NK-92 treated with Interleukin-12 subunit alpha and Interleukin-12 subunit beta, amount 100 ng/mL, for 24 hours (cell line): Measurements from ENCODE around the gene ATP6V0C.
A peak's percentile ranks its signal among the peaks of the same experiment; 100 is the strongest.
"Not testable (repeated sequence)": the region's sequence is repeated elsewhere in the genome, so short reads cannot be mapped to it uniquely, and the experiment has no call there.

Experiments used
- DNase-seq: peaks from one replicate; lab custom pipeline; 2025; lab: John Stamatoyannopoulos, UW

ATP6V0C gene

DNA sequence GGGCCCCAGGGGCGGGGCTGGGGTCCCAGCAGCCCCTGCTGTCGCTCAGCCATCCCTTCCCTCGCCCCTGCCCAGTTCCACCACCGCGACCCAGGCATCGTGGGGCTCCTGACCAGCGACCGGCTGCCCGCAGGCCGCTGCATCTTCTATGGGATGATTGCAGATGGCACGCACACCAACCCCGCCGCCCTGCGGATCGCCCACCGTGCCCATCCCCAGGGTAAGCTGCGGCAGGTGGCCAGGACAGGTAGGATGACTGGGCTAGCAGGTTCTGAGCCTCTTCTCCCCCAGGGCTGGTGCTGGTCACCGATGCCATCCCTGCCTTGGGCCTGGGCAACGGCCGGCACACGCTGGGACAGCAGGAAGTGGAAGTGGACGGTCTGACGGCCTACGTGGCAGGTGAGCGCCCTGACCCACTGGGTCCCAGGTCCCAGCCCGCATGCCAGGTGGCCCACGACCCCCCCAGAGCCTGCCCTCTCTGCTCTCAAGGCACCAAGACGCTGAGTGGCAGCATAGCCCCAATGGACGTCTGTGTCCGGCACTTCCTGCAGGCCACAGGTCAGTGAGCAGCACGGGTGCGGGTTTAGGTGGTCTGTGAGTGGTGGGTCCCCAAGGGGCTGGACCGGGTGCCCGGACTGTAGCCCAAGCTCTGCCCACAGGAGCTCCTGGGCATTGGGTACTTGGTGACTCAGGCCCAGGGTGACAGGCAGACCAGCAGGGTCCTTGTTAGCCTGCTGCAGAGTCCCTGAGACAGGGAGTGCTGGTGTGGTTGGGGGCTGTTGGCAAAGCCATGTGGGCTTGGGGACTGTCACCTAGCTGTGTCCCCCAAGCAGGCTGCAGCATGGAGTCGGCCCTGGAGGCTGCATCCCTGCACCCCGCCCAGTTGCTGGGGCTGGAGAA is 14.7 kb downstream of the ATP6V0C start:
- DNase-seq = no peak

DNA sequence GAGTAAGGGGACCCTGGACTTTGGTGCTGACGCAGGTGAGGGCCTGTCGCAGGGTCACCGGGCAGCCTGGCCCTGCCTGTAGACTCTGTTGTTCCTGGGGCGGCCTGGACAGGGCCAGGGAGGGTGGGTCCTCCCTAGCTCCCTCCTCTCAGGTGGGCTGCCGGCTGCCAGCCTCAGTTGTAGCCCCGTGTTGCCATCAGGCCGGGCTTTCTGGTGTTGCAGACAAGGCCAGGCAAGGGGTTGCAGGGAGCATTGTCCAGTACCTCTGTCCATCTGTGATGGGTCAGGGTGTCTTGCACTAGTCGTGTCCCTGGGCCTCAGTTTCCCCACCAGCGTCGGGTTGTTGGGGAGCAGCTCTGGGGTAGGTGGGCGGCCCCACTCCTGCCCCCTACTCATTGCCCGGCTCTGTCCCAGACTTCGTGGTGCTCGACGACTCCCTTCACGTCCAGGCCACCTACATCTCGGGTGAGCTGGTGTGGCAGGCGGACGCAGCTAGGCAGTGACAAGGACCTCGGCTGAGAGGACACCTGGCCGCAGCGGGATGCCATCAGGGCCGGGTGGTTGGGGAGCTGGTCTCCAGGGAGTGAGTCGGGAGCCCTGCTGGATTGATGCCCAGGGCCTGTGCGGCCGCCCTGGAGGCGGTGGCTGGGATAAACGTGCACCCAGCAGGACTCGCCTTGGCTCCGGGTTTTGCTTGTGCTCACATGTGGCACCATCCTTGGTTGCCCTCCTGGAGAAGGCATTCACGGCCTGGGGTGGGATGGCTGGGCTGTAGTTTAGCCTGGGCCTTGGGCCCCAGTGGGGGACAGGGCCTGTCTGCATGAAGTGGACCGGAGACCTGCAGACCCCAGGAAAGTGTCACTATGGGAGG is 15.5 kb downstream of the ATP6V0C start:
- no peak for DNase-seq

DNA sequence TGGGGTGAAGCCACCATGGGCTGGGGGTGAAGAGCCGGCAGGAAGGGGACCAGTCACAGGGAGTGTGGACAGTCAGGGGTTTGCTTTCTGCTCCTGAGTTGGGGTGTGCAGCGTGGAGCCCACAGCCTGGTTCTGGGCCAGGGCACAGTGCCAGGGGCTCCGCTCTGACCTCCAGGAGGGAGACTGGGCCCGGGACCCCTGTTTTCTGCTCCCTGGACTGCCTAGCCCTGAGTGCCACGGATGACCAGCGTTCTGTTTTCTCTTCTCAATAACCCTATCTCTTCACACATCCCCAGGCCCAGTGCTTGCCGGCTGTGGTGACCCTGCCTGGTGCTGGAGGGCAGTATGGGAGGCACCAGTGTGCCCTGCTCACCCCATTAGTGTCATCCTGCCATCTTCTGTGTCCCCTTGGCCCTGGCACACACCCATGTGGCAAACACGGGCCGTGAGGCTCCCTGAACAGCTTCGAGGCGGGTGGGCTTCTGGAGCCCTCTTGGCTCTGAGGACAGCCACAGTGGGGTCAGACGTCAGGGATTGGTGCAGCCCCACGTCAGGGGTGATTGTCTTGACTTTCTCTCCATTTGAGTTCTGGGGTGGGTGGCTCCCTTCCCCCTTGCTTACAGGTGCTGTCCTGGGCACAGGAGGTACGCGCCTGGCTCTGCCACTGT is 16.3 kb downstream of the ATP6V0C start:
- no peak for DNase-seq

DNA sequence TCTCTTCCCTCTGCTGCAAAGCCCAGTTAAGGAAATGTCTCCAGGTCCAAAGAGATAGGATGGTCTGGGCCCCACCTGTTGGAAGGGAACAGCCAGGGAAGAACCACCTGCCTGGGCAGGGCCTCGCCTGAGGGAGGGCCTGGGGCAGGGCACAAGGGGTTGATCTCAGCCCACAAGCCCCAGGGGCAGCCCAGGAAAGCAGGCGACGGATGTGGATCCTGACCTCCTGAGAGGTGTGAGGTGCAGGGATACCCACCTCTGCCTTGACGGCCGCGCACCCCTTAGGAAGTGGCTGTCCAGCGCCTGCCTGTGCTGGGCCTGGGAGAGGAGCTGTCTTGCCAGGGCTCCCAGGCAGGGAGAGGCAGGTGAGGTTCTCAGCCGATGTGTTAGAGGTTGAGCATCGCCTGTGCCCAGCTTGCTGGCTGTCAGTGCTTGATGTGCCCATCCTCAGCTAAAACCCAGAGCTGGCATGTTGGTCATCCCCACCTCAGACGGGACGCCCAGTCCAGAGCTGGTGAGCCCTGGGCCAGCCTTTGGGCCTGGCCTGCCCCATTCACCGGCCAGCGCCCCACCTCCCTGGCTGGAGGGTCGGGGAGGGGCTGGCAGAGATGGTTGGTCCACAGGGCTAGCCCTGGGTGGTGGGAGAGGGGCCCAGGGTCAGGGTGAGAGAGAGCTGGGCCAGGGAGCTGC is 17.0 kb downstream of the ATP6V0C start:
- no peak for DNase-seq

DNA sequence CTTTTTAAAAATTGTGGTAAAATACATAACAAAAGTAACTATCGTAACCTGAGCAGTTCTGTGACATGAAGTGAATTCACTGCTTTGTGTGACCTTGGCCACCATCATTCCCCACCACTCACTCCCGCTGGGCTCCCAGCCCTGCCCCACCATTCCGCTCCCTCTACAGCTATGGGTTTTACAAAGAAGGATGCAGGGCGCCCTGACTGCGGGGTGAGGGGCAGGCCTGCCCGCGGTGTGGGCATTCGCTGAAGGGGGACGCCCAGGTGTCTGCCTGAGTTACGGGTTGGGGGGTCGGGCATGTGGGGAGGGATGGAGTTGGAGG is 17.6 kb downstream of the ATP6V0C start, which contains the start of gene CEMP1:
CEMP1 (minus strand) TSS at position 38 of the 325 bp plus-strand sequence. CDS start 335 bp downstream, outside the sequence.
- DNase-seq = no peak

DNA sequence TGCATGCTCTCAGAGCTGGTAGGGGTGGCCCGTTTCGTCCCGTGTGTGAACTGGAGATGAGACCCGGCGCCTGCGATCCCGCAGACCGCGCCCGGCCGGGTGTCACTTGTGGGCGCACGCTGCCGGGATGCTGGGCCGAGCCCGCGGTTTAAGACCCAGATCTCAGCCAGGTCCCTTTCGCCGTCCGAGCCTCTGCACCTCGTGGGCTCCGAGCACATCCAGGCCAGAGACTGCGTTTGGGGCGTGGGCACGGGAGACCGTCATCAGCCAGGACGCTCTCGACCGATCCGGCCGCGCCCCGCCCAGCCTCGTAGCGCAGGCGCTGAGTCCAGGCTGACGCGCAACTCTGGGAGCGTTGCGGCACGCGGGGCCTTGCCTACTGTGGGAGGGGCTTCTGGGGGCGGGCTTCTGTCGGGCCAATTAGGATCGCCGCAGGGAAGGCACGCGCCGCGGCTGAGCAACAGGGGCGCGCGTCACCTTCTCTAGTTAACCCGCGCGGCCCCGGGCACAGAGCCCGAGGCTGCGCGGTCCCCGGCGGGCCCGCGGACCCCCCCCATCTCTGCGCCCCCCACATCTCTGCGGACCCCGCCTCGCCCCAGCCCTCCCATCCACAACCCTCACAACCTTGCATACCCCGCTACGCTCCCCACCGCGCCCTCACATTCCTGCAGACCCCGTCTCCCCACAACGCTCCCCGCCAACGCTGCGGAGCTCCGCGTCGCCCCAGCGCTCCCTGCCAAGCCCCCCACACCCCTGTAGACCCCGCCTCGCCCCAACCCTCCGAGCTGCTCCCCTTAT is 18.1 kb downstream of the ATP6V0C start:
- DNase-seq = peak; percentile 96

DNA sequence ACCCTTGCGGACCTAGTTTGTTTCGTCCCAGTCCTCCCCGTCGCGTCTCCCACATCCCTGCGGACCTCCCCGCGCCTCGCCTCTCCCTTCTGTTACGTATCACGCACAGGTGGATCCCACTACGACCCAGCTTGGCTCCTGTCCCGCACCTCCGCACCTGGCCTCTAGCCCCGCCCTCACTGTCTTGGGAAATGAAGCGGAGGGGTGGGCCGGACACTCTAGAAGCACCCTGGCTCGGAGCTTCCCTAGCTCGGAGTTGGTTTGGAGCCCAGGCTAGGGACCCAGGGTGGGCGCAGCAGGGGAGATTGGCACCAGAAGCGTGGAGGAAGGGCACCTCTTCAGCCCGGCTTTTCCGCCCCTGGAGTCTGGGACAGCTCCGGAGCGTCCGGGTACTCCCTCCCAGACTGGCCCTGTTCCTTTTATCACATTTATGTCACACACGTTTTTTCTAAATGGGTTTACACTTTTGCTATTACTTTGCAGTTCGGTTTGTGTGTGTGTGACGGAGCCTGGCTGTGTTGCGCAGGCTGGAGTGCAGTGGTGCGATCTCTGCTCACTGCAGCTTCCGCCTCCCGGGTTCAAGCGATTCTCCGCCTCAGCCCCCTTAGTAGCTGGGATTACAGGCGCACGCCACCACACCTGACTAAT is 18.9 kb downstream of the ATP6V0C start:
- DNase-seq = no peak

DNA sequence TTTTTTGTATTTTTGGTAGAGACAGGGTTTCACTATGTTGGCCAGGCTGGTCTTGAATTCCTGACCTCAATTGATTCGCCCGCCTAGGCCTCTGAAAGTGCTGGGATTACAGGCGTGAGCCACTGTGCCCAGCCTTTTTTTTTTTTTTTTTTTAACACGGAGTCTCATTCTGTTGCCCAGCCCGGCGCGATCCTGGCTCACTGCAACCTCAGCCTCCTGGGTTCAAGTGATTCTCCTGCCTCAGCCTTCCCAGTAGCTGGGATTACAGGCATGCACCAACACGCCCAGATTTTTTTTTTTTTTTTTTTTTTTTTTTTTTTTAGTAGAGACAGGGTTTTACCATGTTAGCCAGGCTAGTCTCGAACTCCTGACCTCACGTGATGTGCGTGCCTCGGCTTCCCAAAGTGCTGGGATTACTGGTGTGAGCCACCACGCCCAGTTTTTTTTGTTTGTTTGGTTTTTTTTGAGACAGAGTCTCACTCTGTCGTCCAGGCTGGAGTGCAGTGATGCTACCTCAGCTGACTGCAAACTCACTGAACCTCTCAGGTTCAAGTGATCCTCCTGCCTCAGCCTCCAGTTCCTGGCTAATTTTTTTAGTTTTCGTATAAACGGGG is 19.5 kb downstream of the ATP6V0C start:
- DNase-seq = not testable (repeated sequence)

DNA sequence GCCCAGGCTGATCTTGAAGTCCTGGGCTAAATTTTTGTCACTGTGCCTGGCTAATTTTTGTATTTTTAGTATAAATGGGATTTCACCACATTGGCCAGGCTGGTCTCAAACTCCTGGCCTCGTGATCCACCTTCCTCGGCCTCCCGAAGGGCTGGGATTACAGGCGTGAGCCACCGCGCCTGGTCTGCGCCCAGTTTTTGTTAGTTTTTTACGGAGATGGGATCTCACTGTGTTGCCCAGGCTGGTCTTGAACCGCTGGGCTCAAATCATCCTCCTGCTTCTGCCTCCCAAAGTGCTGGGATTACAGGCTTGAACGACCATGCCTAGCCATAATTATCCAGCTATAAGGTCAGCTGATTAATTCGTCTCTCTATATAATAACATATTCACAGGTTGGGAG is 20.2 kb downstream of the ATP6V0C start:
- DNase-seq = no peak

DNA sequence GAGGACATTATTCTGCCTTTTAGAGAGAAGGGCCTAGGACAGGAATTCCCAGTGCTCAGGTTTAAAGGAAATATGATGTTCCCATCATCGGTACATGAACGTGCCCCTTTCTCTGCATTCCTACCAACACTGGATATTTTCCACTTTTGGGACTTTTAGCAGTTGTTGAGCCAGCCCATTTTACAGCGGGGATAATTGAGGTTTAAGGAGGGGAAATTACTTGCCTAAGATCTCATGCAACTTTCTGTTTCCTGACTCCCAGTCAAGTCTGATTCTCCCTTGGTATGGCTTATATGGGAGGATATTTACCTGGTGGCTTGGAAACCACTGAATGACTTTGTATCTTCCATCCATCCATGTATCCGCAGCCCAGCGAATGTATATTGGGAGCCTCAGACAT is 20.6 kb downstream of the ATP6V0C start:
- DNase-seq = not testable (repeated sequence)

DNA sequence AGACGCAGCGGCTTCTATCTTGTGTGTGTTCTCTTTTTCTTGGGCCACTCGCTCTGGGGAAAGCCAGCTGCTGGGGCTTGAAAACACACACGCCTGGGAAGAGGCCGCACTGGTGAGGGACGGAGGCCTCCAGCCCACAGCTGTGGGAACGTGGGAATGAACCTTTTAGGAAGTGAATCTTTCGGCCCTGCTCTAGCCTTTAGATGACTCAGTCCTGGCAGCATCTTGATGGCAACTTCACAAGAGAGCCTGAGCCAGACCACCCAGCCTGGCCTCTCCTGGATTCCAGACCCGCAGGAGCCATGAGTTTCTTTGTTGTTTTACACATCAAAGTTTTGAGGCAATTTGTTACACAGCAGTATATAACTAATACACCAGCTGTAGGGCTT is 21.9 kb downstream of the ATP6V0C start:
- DNase-seq = no peak

DNA sequence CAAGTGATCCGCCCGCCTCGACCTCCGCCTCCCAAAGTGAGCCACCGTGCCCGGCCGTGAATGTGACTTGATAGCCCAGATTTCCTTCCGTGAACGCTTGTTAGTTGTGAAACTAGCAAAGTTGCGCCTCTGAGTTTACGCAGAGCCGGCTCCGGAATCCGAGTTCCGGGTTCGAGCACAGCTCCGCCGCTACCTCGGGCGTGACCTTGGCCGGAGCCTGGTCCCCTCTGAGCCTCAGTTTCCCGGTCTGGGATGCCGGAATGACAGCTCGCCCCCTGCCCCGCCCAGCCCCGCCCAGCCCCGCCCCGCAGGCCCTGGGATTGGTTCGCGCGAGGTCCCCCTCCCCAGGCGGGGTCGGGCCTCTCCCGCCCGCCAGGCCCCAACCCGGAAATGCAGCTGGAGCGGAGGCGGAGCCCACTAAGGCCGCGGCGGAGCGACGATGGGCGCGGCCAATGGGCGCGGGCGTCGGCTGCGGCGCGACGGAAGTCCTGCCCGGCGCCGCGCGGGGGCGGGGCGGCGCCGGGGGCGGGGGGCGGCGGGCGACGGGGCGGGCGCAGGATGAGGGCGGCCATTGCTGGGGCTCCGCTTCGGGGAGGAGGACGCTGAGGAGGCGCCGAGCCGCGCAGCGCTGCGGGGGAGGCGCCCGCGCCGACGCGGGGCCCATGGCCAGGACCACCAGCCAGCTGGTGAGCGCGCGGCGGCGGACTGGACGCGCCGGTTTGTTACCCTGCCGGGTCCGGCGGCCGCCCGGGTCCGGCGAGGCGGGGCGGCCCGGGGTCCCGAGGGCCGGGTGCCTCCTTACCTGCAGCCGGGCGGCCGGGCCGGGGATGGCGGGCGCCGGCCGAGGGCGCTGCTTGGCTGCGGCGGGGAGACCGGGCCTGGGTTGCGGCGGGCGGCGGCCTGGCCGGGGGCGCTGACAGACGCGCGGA is 24.0 kb downstream of the ATP6V0C start, which contains the start of gene PDPK1:
PDPK1 (plus strand) TSS at position 571 of the 929 bp plus-strand sequence; CDS start at position 663, 92 bp downstream.
- DNase-seq = peak; percentile 89

DNA sequence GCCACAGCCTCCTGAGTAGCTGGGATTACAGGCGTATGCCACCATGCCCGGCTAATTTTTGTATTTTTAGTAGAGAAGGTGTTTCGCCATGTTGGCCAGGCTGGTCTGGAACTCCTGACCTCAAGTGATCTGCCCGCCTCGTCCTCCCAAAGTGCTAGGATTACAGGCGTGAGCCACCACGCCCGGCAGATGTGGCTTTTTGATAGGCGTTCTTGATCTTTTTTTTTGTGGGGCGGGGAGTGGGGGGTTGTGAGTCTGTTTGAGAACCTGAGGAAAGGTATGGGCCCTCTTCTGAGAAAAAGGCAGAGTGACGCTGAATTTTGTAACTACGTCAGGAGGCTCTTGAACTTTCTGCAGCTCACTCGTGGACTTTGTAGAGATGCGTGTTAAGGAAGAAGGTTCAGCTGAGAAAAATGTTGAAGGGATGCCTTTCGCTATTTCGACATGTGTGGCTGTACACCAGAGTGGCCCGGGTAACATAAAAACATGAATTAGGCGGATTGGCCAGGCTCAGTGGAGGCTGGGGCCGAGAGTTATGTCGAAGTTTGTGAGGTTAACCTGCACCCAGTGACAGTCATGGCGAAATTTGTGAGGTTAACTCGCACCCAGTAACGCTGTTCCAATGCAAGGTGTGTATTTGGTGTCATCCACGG is 25.6 kb downstream of the ATP6V0C start:
- DNase-seq = not testable (repeated sequence)

DNA sequence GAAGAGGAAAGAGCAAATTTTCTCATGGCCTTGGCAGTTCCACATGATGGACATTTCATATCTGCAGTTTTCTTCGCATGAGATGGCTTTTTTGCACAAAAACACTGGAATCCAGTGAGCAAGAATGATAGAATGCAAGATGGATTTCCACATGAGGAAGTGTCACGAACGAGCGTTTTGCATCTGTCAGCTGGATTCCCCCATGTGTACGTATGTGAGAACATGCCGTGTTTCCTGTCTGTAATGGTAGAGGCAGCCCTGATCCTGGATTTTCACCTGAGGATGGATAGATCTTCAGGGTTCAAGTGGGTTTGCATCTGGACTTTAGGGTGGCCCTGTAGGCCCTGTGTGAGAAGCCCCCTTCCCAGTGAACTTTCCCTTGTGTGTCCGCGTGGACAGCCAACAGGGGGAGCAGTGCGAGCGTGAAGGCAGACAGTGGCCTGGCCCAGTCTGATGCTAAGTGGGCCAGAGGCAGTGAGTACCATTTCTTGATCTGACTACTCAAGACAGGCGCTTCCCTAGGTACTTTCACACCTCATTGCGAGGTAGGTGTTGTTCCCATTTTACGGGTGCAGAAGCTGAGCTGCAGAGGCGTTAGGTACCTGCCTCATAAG is 26.2 kb downstream of the ATP6V0C start:
- DNase-seq = not testable (repeated sequence)

DNA sequence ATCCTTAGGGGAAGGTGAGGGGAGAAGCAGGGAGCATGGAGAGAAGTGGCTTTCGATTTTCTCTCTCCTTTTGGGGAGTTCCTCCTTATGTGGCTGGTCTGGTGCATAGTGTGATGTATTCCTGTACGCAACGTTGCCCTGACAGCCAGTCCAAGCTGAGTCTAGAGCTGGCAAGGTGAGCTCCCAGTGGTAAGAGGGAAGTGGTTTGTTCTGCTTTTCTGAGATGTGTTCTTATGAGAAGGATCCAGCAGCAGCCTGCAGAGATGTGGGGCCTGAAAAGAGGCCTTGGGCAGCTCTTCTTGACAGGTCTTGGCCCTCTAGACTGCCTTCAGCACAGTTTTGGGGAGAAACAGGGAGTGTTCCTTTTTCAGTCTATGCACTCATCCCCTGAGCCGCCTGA is 27.2 kb downstream of the ATP6V0C start:
- DNase-seq = not testable (repeated sequence)

DNA sequence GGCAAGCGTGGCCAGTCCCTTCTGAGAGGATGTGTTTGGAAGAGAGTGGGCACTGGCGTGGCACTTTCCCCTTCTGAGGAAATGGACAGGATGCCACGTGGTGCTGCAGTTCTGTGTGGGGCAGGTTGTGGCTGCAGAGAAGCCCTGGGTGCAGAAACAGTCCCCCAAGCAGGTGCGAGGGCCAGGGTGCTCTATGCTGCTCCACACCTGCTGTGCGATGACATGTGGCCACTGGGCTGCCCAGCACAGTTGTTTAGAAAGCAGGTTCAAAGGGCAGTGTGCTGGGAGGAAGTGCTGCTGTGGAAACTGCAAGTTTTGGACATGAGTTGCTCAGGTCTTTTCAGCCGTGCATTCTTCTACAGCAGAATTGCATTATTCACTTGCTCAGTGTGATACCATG is 27.7 kb downstream of the ATP6V0C start:
- not testable (repeated sequence) for DNase-seq

DNA sequence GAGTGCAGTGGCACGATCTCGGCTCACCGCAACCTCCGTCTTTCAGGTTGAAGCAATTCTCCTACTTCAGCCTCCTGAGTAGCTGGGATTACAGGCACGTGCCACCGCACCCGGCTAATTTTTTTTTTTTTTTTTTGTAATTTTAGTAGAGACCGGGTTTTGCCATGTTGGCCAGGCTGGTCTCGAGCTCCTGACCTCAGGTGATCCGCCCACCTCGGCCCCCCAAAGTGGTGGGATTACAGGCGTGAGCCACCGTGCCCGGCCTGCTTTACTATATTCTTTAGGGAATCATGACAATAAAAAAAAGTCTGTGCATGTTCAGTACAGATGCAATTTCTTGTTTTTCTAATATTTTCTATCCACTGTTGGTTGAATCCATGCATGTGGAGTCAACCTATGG is 30.0 kb downstream of the ATP6V0C start:
- DNase-seq = not testable (repeated sequence)
